ENCODE results near the gene NOTCH2. TPM values are rescaled to one million over a fixed set of nuclear protein-coding genes. Genes with fewer than 3 reads are reported as not detected.
"Not testable (repeated sequence)": the region's sequence is repeated elsewhere in the genome, so short reads cannot be mapped to it uniquely, and the experiment has no call there.

NOTCH2 gene
- total RNA-seq, 2 donors from 2014 or later: 115 to 179 TPM

GRCh38 chr1:120007850-120008249, 61.6 kb downstream of the NOTCH2 start:
- not testable (repeated sequence) for H3K27ac Mint-ChIP-seq

GRCh38 chr1:120001035-120001434, 68.4 kb downstream of the NOTCH2 start:
- not testable (repeated sequence) for H3K27me3 Mint-ChIP-seq; H3K4me3 Mint-ChIP-seq; H3K9me3 Mint-ChIP-seq; H3K36me3 Mint-ChIP-seq; H3K4me1 Mint-ChIP-seq (ENCODE audit: low read depth in 2 of 2); H3K27ac Mint-ChIP-seq; DNase-seq (ENCODE audit: low spot score); ATAC-seq

More at GRCh38 chr1:120007850-120008249, 61.6 kb downstream of the NOTCH2 start:
- H3K27me3 Mint-ChIP-seq; ATAC-seq; DNase-seq (ENCODE audit: low spot score); H3K36me3 Mint-ChIP-seq; H3K9me3 Mint-ChIP-seq; H3K4me3 Mint-ChIP-seq; H3K4me1 Mint-ChIP-seq (ENCODE audit: low read depth in 2 of 2): not testable (repeated sequence)

- not testable (repeated sequence) for H3K9me3 Mint-ChIP-seq; H3K4me3 Mint-ChIP-seq; H3K27ac Mint-ChIP-seq; ATAC-seq; DNase-seq (ENCODE audit: low spot score); H3K4me1 Mint-ChIP-seq (ENCODE audit: low read depth in 2 of 2); H3K36me3 Mint-ChIP-seq; H3K27me3 Mint-ChIP-seq
Observed at GRCh38 chr1:119996731-119997312, 72.6 kb downstream of the NOTCH2 start.

- DNase-seq (ENCODE audit: low spot score); H3K27me3 Mint-ChIP-seq; H3K27ac Mint-ChIP-seq; H3K4me1 Mint-ChIP-seq (ENCODE audit: low read depth in 2 of 2); ATAC-seq; H3K36me3 Mint-ChIP-seq; H3K4me3 Mint-ChIP-seq; H3K9me3 Mint-ChIP-seq: not testable (repeated sequence)
Observed at GRCh38 chr1:119995975-119996374, 73.5 kb downstream of the NOTCH2 start.

- DNase-seq (ENCODE audit: low spot score) (no peak), ATAC-seq (peak; percentile 53 to 90)
- Mint-ChIP-seq H3K4me1 (ENCODE audit: low read depth in 2 of 2) (peaks cover 34 to 44% of the 10 kb centered on the region in 2 donors), H3K9me3 (no peaks in the 10 kb centered on the region), H3K4me3 (peak overlapping the region; percentile 84), H3K27ac (peak overlapping the region; percentile 85 to 87), H3K36me3 (peaks cover 23% of the 10 kb centered on the region), H3K27me3 (no peaks in the 10 kb centered on the region)
Observed at GRCh38 chr1:119988306-119989062, 81.0 kb downstream of the NOTCH2 start.

- no peaks in the 10 kb centered on the region for H3K9me3 Mint-ChIP-seq
- peak overlapping the region; percentile 85 to 87 for H3K27ac Mint-ChIP-seq
- peaks cover 23% of the 10 kb centered on the region for H3K36me3 Mint-ChIP-seq
- no peaks in the 10 kb centered on the region for H3K27me3 Mint-ChIP-seq
- peaks cover 34 to 44% of the 10 kb centered on the region in 2 donors for H3K4me1 Mint-ChIP-seq (ENCODE audit: low read depth in 2 of 2)
- DNase-seq (ENCODE audit: low spot score) (no peak), ATAC-seq (peak; percentile 75 to 77)
- peak overlapping the region; percentile 84 for H3K4me3 Mint-ChIP-seq
Observed at GRCh38 chr1:119987686-119988085, 81.8 kb downstream of the NOTCH2 start.

GRCh38 chr1:119987112-119987511, 82.3 kb downstream of the NOTCH2 start:
- Mint-ChIP-seq H3K9me3 (no peaks in the 10 kb centered on the region), H3K4me1 (ENCODE audit: low read depth in 2 of 2) (peaks cover 34 to 49% of the 10 kb centered on the region in 2 donors), H3K27me3 (no peaks in the 10 kb centered on the region), H3K36me3 (peaks cover 23% of the 10 kb centered on the region), H3K4me3 (peak overlapping the region; percentile 84), H3K27ac (peak overlapping the region; percentile 85 to 87)
- peak; percentile 70 to 87 for ATAC-seq
- DNase-seq (ENCODE audit: low spot score): no peak

GRCh38 chr1:119986007-119986497, 83.4 kb downstream of the NOTCH2 start:
- peak overlapping the region; percentile 85 to 87 for H3K27ac Mint-ChIP-seq
- no peak for ATAC-seq
- no peak for DNase-seq (ENCODE audit: low spot score)
- H3K4me1 Mint-ChIP-seq (ENCODE audit: low read depth in 2 of 2): peaks cover 34 to 52% of the 10 kb centered on the region in 2 donors
- H3K36me3 Mint-ChIP-seq: peaks cover 23% of the 10 kb centered on the region
- no peaks in the 10 kb centered on the region for H3K27me3 Mint-ChIP-seq
- H3K9me3 Mint-ChIP-seq: no peaks in the 10 kb centered on the region
- no peak overlapping the region for H3K4me3 Mint-ChIP-seq

- ATAC-seq (no peak), DNase-seq (ENCODE audit: low spot score) (no peak)
- peaks cover 23% of the 10 kb centered on the region for H3K36me3 Mint-ChIP-seq
- no peaks in the 10 kb centered on the region for H3K27me3 Mint-ChIP-seq
- no peak overlapping the region for H3K4me3 Mint-ChIP-seq
- peaks cover 34 to 52% of the 10 kb centered on the region in 2 donors for H3K4me1 Mint-ChIP-seq (ENCODE audit: low read depth in 2 of 2)
- H3K27ac Mint-ChIP-seq: peak overlapping the region in 1 of 2 donors; percentile 24
- no peaks in the 10 kb centered on the region for H3K9me3 Mint-ChIP-seq
Observed at GRCh38 chr1:119984771-119985170, 84.7 kb downstream of the NOTCH2 start.

- peaks cover 31 to 44% of the 10 kb centered on the region in 2 donors for H3K4me1 Mint-ChIP-seq (ENCODE audit: low read depth in 2 of 2)
- ATAC-seq: no peak
Observed at GRCh38 chr1:119981986-119982815, 87.3 kb downstream of the NOTCH2 start.

GRCh38 chr1:119981496-119981895, 88.0 kb downstream of the NOTCH2 start:
- Mint-ChIP-seq H3K9me3 (no peaks in the 10 kb centered on the region), H3K27me3 (no peaks in the 10 kb centered on the region), H3K27ac (no peak overlapping the region), H3K4me1 (ENCODE audit: low read depth in 2 of 2) (peaks cover 30 to 43% of the 10 kb centered on the region in 2 donors), H3K36me3 (peaks cover 30% of the 10 kb centered on the region), H3K4me3 (no peak overlapping the region)
- ATAC-seq (no peak), DNase-seq (ENCODE audit: low spot score) (no peak)

More at GRCh38 chr1:119981986-119982815, 87.3 kb downstream of the NOTCH2 start:
- Mint-ChIP-seq H3K36me3 (peaks cover 32% of the 10 kb centered on the region), H3K27me3 (no peaks in the 10 kb centered on the region), H3K9me3 (no peaks in the 10 kb centered on the region), H3K27ac (no peak overlapping the region), H3K4me3 (no peak overlapping the region)
- DNase-seq (ENCODE audit: low spot score): no peak

- H3K27ac Mint-ChIP-seq: peak overlapping the region; percentile 6 to 75
- DNase-seq (ENCODE audit: low spot score) (no peak), ATAC-seq (no peak)
- no peak overlapping the region for H3K4me3 Mint-ChIP-seq
- peaks cover 13% of the 10 kb centered on the region for H3K36me3 Mint-ChIP-seq
- no peaks in the 10 kb centered on the region for H3K9me3 Mint-ChIP-seq
- no peaks in the 10 kb centered on the region for H3K27me3 Mint-ChIP-seq
- H3K4me1 Mint-ChIP-seq (ENCODE audit: low read depth in 2 of 2): peaks cover 29 to 33% of the 10 kb centered on the region in 2 donors
Observed at GRCh38 chr1:119978018-119978505, 91.4 kb downstream of the NOTCH2 start.

- H3K4me3 Mint-ChIP-seq: peak overlapping the region; percentile 64
- H3K36me3 Mint-ChIP-seq: peaks cover 13% of the 10 kb centered on the region
- not testable (repeated sequence) for H3K9me3 Mint-ChIP-seq; H3K27me3 Mint-ChIP-seq; DNase-seq (ENCODE audit: low spot score)
- H3K27ac Mint-ChIP-seq: peak overlapping the region; percentile 6 to 75
- ATAC-seq: peak; percentile 46 to 67
- peaks cover 29% of the 10 kb centered on the region in 2 donors for H3K4me1 Mint-ChIP-seq (ENCODE audit: low read depth in 2 of 2)
Observed at GRCh38 chr1:119977113-119977736, 92.2 kb downstream of the NOTCH2 start.
